GM10248 (cell line): Measurements from ENCODE around the gene COL23A1.

ENCODE experiments used
- CTCF ChIA-PET: fragments of 300-600 bp; sonication (Branson Sonifier 250); formaldehyde crosslinking; extraction: SDS; loops from one replicate; lab custom pipeline; 2021; ENCODE audit warnings: antibody characterized with exemption; lab: Yijun Ruan, JAX
- POLR2A ChIA-PET: fragments of 350-650 bp; sonication (Branson Sonifier 250); formaldehyde crosslinking; extraction: SDS; loops from one replicate; lab custom pipeline; 2020; ENCODE audit warnings: antibody characterized with exemption; lab: Yijun Ruan, JAX
- DNase-seq: peaks from one replicate; pipeline ENCODE4 v3.0.0; 2012; ENCODE audit errors: extremely low spot score
- CTCF ChIP-seq: IDR thresholded peaks from 2 replicates; pipeline ENCODE4 v1.5.1; 2012; ENCODE audit warnings: mild to moderate bottlenecking, low read depth; ENCODE audit errors: extremely low read depth, missing control alignments, control extremely low read depth

Gene COL23A1

GRCh38 chr5:178279026-178279722 is 311.0 kb downstream of the COL23A1 start:
- TF ChIP-seq CTCF = no peak
- POLR2A ChIA-PET = no interaction called here
- DNase-seq = no peak
- CTCF ChIA-PET = interaction anchor here (0.9 to 4.5 kb wide), 13 partner anchors 8 to 1217 kb away, joined by 3 to 41 read pairs (median 5); partner anchors contain the start of gene COL23A1

- ChIA-PET CTCF (interaction anchor here (0.9 to 4.5 kb wide), 7 partner anchors 46 to 1218 kb away, joined by 3 to 41 read pairs (median 5); no protein-coding TSS in a partner anchor), POLR2A (no interaction called here)
- no peak for DNase-seq
- TF ChIP-seq CTCF = no peak
Measured at GRCh38 chr5:178278358-178279023, 311.7 kb downstream of the COL23A1 start.

- ChIA-PET CTCF (interaction anchor here (1.0 to 4.5 kb wide), 5 partner anchors 11 to 1216 kb away, joined by 3 to 41 read pairs (median 3); no protein-coding TSS in a partner anchor), POLR2A (no interaction called here)
- no peak for DNase-seq
- no peak for TF ChIP-seq CTCF
Measured at GRCh38 chr5:178277866-178278265, 312.3 kb downstream of the COL23A1 start.

- POLR2A ChIA-PET = no interaction called here
- no peak for TF ChIP-seq CTCF
- CTCF ChIA-PET = interaction anchor here (1.0 to 4.5 kb wide), 4 partner anchors 11 to 1217 kb away, joined by 3 to 41 read pairs (median 4); no protein-coding TSS in a partner anchor
- DNase-seq = no peak
Measured at GRCh38 chr5:178277346-178277745, 312.8 kb downstream of the COL23A1 start.

- CTCF ChIA-PET = no interaction called here
- POLR2A ChIA-PET = no interaction called here
- no peak for DNase-seq
- no peak for TF ChIP-seq CTCF
Measured at GRCh38 chr5:178274781-178275537, 315.2 kb downstream of the COL23A1 start.
